ENCODE data around the gene GRM5. TPM values are rescaled to one million over a fixed set of nuclear protein-coding genes. Genes with fewer than 3 reads are reported as not detected.

Gene GRM5
- total RNA-seq, 2 donors from 2014 or later = 0.33 TPM; not detected in 1

GRCh38 chr11:88801484-88802123, 264.2 kb downstream of the GRM5 start:
- Histone ChIP-seq H3K27ac (no peak overlapping the region), H3K27me3 (no peaks in the 10 kb centered on the region), H3K4me1 (no peaks in the 10 kb centered on the region), H3K4me3 (no peak overlapping the region), H3K9me3 (no peaks in the 10 kb centered on the region), H3K36me3 (replicated peaks in 1 of 2; ENCODE audit: insufficient read depth in 1 of 2, low read depth in 2 of 2) (no peaks in the 10 kb centered on the region)
- WGBS, 2 donors = 65 to 76% methylated on average over 2 of the region's 2 CpGs
- intact Hi-C loops (cut with DNase I) = no loop called here
- TF ChIP-seq, protein P1, sequence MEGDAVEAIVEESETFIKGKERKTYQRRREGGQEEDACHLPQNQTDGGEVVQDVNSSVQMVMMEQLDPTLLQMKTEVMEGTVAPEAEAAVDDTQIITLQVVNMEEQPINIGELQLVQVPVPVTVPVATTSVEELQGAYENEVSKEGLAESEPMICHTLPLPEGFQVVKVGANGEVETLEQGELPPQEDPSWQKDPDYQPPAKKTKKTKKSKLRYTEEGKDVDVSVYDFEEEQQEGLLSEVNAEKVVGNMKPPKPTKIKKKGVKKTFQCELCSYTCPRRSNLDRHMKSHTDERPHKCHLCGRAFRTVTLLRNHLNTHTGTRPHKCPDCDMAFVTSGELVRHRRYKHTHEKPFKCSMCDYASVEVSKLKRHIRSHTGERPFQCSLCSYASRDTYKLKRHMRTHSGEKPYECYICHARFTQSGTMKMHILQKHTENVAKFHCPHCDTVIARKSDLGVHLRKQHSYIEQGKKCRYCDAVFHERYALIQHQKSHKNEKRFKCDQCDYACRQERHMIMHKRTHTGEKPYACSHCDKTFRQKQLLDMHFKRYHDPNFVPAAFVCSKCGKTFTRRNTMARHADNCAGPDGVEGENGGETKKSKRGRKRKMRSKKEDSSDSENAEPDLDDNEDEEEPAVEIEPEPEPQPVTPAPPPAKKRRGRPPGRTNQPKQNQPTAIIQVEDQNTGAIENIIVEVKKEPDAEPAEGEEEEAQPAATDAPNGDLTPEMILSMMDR (IDR thresholded peaks at IDR 0.05) = no peak
- TF ChIP-seq POLR2A (IDR thresholded peaks at IDR 0.05) = no peak
- no peak for ATAC-seq
- no peak for DNase-seq

- H3K36me3 ChIP-seq (replicated peaks in 1 of 2; ENCODE audit: insufficient read depth in 1 of 2, low read depth in 2 of 2) = no peaks in the 10 kb centered on the region
- intact Hi-C loops (cut with DNase I) = no loop called here
- H3K9me3 ChIP-seq = no peaks in the 10 kb centered on the region
- ATAC-seq (no peak), DNase-seq (no peak)
- no peak overlapping the region for H3K27ac ChIP-seq
- no peaks in the 10 kb centered on the region for H3K4me1 ChIP-seq
- no peak overlapping the region for H3K4me3 ChIP-seq
- WGBS, 2 donors = 20 to 34% methylated on average over 1 of the region's 1 CpG
- TF ChIP-seq POLR2A (IDR thresholded peaks at IDR 0.05) = no peak
- TF ChIP-seq, protein P1 (IDR thresholded peaks at IDR 0.05) = no peak
- no peaks in the 10 kb centered on the region for H3K27me3 ChIP-seq
Observed at GRCh38 chr11:88799771-88800500, 265.8 kb downstream of the GRM5 start.

GRCh38 chr11:88790182-88790581, 275.6 kb downstream of the GRM5 start:
- Histone ChIP-seq H3K27me3 (no peaks in the 10 kb centered on the region), H3K36me3 (replicated peaks in 1 of 2; ENCODE audit: insufficient read depth in 1 of 2, low read depth in 2 of 2) (no peaks in the 10 kb centered on the region), H3K9me3 (no peaks in the 10 kb centered on the region), H3K4me3 (no peak overlapping the region), H3K4me1 (no peaks in the 10 kb centered on the region), H3K27ac (no peak overlapping the region)
- no peak for TF ChIP-seq POLR2A (IDR thresholded peaks at IDR 0.05)
- TF ChIP-seq, protein P1 (IDR thresholded peaks at IDR 0.05) = no peak
- intact Hi-C loops (cut with DNase I) = no loop called here
- DNase-seq = no peak
- no peak for ATAC-seq

- intact Hi-C loops (cut with DNase I) = no loop called here
- ATAC-seq = no peak
- 53 to 69% methylated on average over 4 of the region's 4 CpGs for WGBS, 2 donors
- Histone ChIP-seq H3K27me3 (no peaks in the 10 kb centered on the region), H3K27ac (no peak overlapping the region), H3K9me3 (no peaks in the 10 kb centered on the region), H3K36me3 (replicated peaks in 1 of 2; ENCODE audit: insufficient read depth in 1 of 2, low read depth in 2 of 2) (no peaks in the 10 kb centered on the region), H3K4me3 (no peak overlapping the region), H3K4me1 (no peaks in the 10 kb centered on the region)
- no peak for TF ChIP-seq POLR2A (IDR thresholded peaks at IDR 0.05)
- TF ChIP-seq, protein P1 (IDR thresholded peaks at IDR 0.05) = no peak
- no peak for DNase-seq
Observed at GRCh38 chr11:88779577-88779976, 286.2 kb downstream of the GRM5 start.
